Measurements from ENCODE around the gene TRIP13.
"Not testable (repeated sequence)": the region's sequence is repeated elsewhere in the genome, so short reads cannot be mapped to it uniquely, and the experiment has no call there.

Gene TRIP13

GRCh38 chr5:936149-937144, 43.8 kb downstream of the TRIP13 start:
- no peak for DNase-seq (ENCODE audit: low read depth)

GRCh38 chr5:937151-937924, 44.7 kb downstream of the TRIP13 start:
- DNase-seq (ENCODE audit: low read depth): no peak

- DNase-seq (ENCODE audit: low read depth): no peak
These were observed 46.7 kb downstream of the TRIP13 start for GRCh38 chr5:939368-939767.

GRCh38 chr5:940741-941140, 48.1 kb downstream of the TRIP13 start:
- DNase-seq (ENCODE audit: low read depth): not testable (repeated sequence)

- no peak for DNase-seq (ENCODE audit: low read depth)
These were observed 50.7 kb downstream of the TRIP13 start for GRCh38 chr5:943201-943917.

- no peak for DNase-seq (ENCODE audit: low read depth)
These were observed 51.4 kb downstream of the TRIP13 start for GRCh38 chr5:943918-944620.

GRCh38 chr5:944621-944927, 51.9 kb downstream of the TRIP13 start:
- no peak for DNase-seq (ENCODE audit: low read depth)

- DNase-seq (ENCODE audit: low read depth): no peak
These were observed 52.5 kb downstream of the TRIP13 start for GRCh38 chr5:944992-945685.

- no peak for DNase-seq (ENCODE audit: low read depth)
These were observed 53.2 kb downstream of the TRIP13 start for GRCh38 chr5:945691-946551.

GRCh38 chr5:946720-947625, 54.3 kb downstream of the TRIP13 start:
- no peak for DNase-seq (ENCODE audit: low read depth)

- DNase-seq (ENCODE audit: low read depth): no peak
These were observed 55.2 kb downstream of the TRIP13 start for GRCh38 chr5:947626-948471.

- DNase-seq (ENCODE audit: low read depth): no peak
These were observed 56.0 kb downstream of the TRIP13 start for GRCh38 chr5:948472-949274.

GRCh38 chr5:949275-949543, 56.5 kb downstream of the TRIP13 start:
- no peak for DNase-seq (ENCODE audit: low read depth)

- DNase-seq (ENCODE audit: low read depth): no peak
These were observed 57.3 kb downstream of the TRIP13 start for GRCh38 chr5:949815-950560.

GRCh38 chr5:951940-952596, 59.4 kb downstream of the TRIP13 start:
- DNase-seq (ENCODE audit: low read depth): no peak

- DNase-seq (ENCODE audit: low read depth): no peak
These were observed 60.0 kb downstream of the TRIP13 start for GRCh38 chr5:952597-953271.
